Left lung (tissue), 10 donors: ENCODE results near the gene CHST13. TPM values are rescaled to one million over a fixed set of nuclear protein-coding genes. Genes with fewer than 3 reads are reported as not detected.
"Not testable (repeated sequence)": the region's sequence is repeated elsewhere in the genome, so short reads cannot be mapped to it uniquely, and the experiment has no call there.

Experiments used
- ATAC-seq: fragments of 200-7000 bp; cut with Tn5 transposase; one replicate; pipeline ENCODE4 v1.9.1; 2020; ENCODE audit warnings: moderate library complexity
- DNase-seq, 4 donors: peaks; one replicate each; pipeline ENCODE4 v3.0.0-alpha.2; 2013 to 2020
- H3K27ac ChIP-seq, 2 donors: fragments of 200-600 bp; sonication (generic) in 1 of 2; one replicate each; pipeline versions ENCODE4 v1.5.0 to v1.8.0; 2020 to 2021
- H3K27me3 ChIP-seq, 2 donors: fragments of 200-600 bp; sonication (generic) in 1 of 2; one replicate each; pipeline versions ENCODE4 v1.5.0 to v1.8.0; 2020 to 2021
- H3K36me3 ChIP-seq, 2 donors: fragments of 200-600 bp; sonication (generic) in 1 of 2; one replicate each; pipeline versions ENCODE4 v1.5.0 to v1.8.0; 2020 to 2021
- H3K4me1 ChIP-seq, 2 donors: fragments of 200-600 bp; one replicate each; pipeline ENCODE4 v1.8.0; 2021
- H3K4me3 ChIP-seq, 2 donors: fragments of 200-600 bp; sonication (generic) in 1 of 2; one replicate each; pipeline versions ENCODE4 v1.5.0 to v1.8.0; 2020 to 2021; ENCODE audit warnings: mild to moderate bottlenecking in 1 of 2
- H3K9me3 ChIP-seq, 2 donors: fragments of 200-600 bp; sonication (generic) in 1 of 2; one replicate each; pipeline versions ENCODE4 v1.5.0 to v1.8.0; 2020 to 2021
- intact Hi-C, 2 donors: fragments of 100-400 bp; cut with DNase I; formaldehyde crosslinking; loops; one replicate each; pipeline versions ENCODE4 v1.11.2 to v1.14.2; 2022
- polyA plus RNA-seq, 6 donors: library from polyadenylated mRNA; unstranded; fragments of 120-200 nt; gene quantifications; one replicate each; pipeline ENCODE4 v1.2.1, GENCODE V29; 2013; ENCODE audit not compliant: insufficient read length in 6 of 6
- total RNA-seq, 2 donors: library from RNA; stranded (reverse); fragmentation: NEBNext Ultra II Directional; extraction: Animal tissue kit (Norgen Biotek cat#: 25700); gene quantifications; one replicate each; pipeline ENCODE4 v1.2.1, GENCODE V29; 2021
- TF ChIP-seq, protein P1 (sequence below), 2 donors: fragments of 200-600 bp; sonication (generic) in 1 of 2; IDR thresholded peaks; one replicate each; pipeline versions ENCODE4 v1.5.0 to v1.8.0; 2021; ENCODE audit warnings: antibody characterized with exemption in 2 of 2
- donor health status: DM: no; HTN: yes; CAD: no.
- donor health status: DM: no; HTN: no; CAD: no.

Gene CHST13
- total and polyA plus RNA-seq, 8 donors = 0.11 to 3.0 (median 0.24) TPM

DNA sequence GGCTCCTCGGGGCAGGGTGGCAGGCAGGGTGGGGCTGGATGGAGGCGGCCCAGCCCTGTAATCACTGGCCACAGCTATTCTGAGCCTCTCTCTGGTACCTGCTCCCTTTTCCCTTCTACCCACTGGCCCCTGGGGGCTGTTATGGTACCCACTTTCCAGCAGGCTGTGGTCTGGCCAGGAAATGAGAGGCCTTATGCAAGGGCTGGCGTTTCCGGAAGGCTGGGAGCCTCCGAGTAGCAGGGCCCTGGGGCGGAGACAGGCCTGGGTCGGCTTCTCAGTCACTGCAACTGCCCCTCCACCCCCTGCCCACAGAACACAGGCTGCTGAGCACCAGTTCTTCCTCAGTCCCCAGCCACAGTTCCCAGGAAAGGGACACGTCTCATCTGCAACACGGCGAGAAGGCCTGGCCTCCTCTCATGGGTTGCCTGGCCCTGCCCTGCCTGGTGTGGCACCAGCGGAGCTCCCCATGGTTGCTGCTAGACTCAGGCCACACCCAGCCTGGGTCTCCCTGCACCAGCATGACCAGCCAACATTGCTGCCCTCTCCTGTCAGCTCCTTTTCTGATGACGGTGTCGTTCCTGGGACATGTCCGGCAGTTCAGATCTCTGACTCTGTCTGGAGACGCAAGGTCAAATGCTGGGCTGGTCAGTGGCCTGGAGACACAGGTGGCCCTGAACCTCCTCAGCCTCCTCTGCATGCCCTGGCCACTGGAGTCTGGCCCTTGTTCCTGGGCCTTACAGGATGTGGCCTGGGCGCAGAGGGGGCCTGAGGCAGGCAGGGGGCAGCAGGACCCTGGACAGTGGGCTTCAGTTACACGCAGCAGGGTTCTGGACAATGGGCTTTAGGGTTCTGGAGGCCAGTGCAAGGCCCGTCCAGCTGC, 6.5 kb downstream of the CHST13 start:
- peak; percentile 73 for ATAC-seq
- H3K9me3 ChIP-seq = no peaks in the 10 kb centered on the region
- H3K36me3 ChIP-seq = no peaks in the 10 kb centered on the region
- peaks cover 0 to 25% of the 10 kb centered on the region in 2 donors for H3K27me3 ChIP-seq
- peaks cover 0 to 42% of the 10 kb centered on the region in 2 donors for H3K4me1 ChIP-seq
- H3K4me3 ChIP-seq = no peak overlapping the region
- intact Hi-C loops = no loop called here
- DNase-seq = peak in 2 of 4 donors; percentile 63 to 91
- peak overlapping the region; percentile 2 to 86 for H3K27ac ChIP-seq
- TF ChIP-seq, protein P1, sequence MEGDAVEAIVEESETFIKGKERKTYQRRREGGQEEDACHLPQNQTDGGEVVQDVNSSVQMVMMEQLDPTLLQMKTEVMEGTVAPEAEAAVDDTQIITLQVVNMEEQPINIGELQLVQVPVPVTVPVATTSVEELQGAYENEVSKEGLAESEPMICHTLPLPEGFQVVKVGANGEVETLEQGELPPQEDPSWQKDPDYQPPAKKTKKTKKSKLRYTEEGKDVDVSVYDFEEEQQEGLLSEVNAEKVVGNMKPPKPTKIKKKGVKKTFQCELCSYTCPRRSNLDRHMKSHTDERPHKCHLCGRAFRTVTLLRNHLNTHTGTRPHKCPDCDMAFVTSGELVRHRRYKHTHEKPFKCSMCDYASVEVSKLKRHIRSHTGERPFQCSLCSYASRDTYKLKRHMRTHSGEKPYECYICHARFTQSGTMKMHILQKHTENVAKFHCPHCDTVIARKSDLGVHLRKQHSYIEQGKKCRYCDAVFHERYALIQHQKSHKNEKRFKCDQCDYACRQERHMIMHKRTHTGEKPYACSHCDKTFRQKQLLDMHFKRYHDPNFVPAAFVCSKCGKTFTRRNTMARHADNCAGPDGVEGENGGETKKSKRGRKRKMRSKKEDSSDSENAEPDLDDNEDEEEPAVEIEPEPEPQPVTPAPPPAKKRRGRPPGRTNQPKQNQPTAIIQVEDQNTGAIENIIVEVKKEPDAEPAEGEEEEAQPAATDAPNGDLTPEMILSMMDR (IDR thresholded peaks at IDR 0.05) = no peak

DNA sequence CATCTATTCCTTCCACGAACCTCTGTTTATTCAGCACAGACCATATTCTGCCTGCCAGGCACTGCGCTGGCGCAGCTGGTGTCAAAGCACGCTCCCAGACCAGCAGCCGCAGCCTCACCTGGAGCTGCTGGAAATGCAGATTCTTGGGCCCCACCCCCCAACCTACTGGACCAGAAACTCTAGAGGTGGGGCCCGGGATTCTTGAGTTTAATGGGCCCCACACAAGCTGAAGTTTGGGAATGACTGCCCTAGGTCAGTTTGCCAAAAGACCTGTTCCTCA, 7.0 kb downstream of the CHST13 start:
- intact Hi-C loops = no loop called here

DNA sequence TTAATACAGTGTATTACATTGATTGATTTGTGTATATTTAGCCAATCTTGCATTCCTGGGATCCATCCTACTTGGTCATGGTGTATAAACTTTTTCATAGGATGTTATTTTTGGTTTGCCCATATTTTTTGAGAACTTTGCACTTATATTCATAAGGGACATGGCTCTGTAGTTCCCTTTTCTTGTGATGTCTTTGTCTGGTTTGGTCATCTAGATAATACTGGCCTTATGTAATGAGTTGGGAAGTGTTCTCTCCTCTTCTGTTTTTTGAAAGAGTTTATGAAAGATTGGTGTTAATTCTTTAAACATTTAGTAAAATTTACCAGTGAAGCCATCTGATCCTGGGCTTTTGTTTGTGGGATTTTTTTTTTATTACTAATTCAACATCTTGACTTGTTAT, 9.6 kb downstream of the CHST13 start:
- Histone ChIP-seq H3K9me3 (no peaks in the 10 kb centered on the region), H3K27ac (no peak overlapping the region), H3K4me3 (no peak overlapping the region), H3K4me1 (peaks cover 0 to 28% of the 10 kb centered on the region in 2 donors), H3K27me3 (peaks cover 0 to 19% of the 10 kb centered on the region in 2 donors), H3K36me3 (no peaks in the 10 kb centered on the region)
- intact Hi-C loops = no loop called here
- DNase-seq = no peak
- no peak for ATAC-seq
- TF ChIP-seq, protein P1 (IDR thresholded peaks at IDR 0.05) = no peak

More for the DNA sequence above, 7.0 kb downstream of the CHST13 start:
- Histone ChIP-seq H3K4me3 (no peak overlapping the region), H3K27me3 (peaks cover 0 to 20% of the 10 kb centered on the region in 2 donors), H3K9me3 (no peaks in the 10 kb centered on the region), H3K27ac (peak overlapping the region in 1 of 2 donors; percentile 86), H3K36me3 (no peaks in the 10 kb centered on the region), H3K4me1 (peaks cover 0 to 42% of the 10 kb centered on the region in 2 donors)
- DNase-seq (no peak), ATAC-seq (no peak)
- TF ChIP-seq, protein P1 (IDR thresholded peaks at IDR 0.05) = no peak

DNA sequence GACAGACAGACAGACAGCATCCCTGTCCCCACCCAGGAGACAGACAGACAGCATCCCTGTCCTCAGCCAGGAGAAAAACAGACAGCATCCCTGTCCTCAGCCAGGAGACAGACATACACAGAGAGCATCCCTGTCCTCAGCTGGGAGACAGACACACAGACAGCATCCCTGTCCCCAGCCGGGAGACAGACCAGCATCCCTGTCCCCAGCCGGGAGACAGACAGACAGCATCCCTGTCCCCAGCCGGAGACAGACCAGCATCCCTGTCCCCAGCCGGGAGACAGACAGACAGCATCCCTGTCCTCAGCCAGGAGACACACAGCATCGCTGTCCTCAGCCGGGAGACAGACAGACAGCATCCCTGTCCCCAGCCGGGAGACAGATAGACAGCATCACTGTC, 10.8 kb downstream of the CHST13 start:
- ATAC-seq, H3K9me3 ChIP-seq, H3K4me3 ChIP-seq, H3K36me3 ChIP-seq, H3K27ac ChIP-seq, intact Hi-C loops: not testable (repeated sequence)
- peak in 1 of 4 donors; percentile 1 for DNase-seq
- Histone ChIP-seq H3K27me3 (peaks cover 0 to 19% of the 10 kb centered on the region in 2 donors), H3K4me1 (peaks cover 0 to 16% of the 10 kb centered on the region in 2 donors)

DNA sequence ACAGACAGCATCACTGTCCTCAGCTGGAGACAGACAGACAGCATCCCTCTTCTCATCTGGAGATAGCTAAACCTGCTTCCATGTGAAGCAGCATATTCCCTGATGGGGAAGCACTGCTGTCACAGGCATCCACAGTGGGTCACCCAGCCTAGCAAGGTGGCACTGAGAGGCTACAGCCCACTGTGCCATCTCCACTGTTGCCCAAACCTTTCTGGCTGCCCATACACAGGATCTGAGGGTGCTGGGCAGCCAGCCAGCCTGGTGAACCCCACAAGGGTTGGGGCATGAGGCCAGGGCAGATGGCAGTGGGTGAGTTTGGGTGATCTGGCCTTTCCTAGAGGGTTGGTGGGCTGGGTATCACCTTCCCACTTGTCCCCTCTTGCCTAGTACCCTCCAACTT, 11.7 kb downstream of the CHST13 start:
- Histone ChIP-seq H3K4me3 (no peak overlapping the region), H3K27ac (no peak overlapping the region), H3K36me3 (no peaks in the 10 kb centered on the region), H3K9me3 (no peaks in the 10 kb centered on the region), H3K4me1 (peaks cover 0 to 14% of the 10 kb centered on the region in 2 donors), H3K27me3 (peaks cover 0 to 20% of the 10 kb centered on the region in 2 donors)
- peak in 1 of 4 donors; percentile 26 for DNase-seq
- TF ChIP-seq, protein P1 (IDR thresholded peaks at IDR 0.05) = no peak
- intact Hi-C loops = no loop called here
- ATAC-seq = no peak
